OCI-M2 (cell line): ENCODE data around the gene CABLES1.
"Not testable (repeated sequence)": the region's sequence is repeated elsewhere in the genome, so short reads cannot be mapped to it uniquely, and the experiment has no call there.

Experiments used
- DNase-seq: peaks from one replicate; lab custom pipeline; 2025; ENCODE audit not compliant: unreplicated experiment; lab: John Stamatoyannopoulos, UW

The CABLES1 gene

DNA sequence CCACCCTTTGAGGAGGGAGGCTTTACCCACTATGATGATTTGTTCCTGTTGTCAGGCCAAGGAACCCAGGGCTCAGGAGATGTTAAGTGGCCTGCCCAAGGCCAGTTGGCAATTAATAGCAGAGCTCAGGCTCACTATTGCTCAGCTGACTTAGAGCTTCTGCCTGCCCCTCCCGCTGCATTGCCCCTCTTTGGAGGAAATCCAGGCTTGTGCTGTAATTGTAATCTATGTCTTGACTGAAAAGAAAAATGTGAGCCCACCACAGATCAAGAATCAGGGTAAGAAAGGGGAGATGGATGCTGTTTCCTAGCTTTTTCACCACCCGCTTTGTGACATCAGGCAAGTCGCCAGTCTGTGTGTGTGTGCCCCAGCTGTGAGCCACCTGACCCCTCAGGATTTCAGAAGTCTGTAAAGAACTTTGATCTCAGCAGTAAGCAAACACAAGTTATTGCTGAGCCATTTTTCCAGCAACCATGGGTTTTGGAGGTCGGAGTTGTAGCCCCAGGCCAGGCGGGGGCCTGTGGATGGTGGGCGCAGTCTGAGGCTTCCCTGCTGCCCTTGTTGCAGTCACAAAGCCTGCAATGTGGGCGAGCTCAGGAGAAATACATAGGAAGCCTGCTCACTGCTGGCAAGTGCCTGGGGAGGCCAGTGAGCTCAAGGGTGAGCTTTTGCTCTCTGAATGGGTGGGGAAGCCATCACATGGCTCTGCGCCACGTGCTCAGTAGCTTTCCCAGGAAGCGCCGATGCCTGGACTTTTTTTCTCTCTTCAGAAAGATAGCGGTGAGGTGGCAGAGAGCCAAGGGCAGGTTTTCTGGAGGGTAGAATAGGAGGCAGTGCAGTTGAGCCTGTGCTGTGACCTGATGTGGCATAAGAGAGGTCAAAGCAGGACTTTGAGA is 6.1 kb downstream of the CABLES1 start:
- no peak for DNase-seq

DNA sequence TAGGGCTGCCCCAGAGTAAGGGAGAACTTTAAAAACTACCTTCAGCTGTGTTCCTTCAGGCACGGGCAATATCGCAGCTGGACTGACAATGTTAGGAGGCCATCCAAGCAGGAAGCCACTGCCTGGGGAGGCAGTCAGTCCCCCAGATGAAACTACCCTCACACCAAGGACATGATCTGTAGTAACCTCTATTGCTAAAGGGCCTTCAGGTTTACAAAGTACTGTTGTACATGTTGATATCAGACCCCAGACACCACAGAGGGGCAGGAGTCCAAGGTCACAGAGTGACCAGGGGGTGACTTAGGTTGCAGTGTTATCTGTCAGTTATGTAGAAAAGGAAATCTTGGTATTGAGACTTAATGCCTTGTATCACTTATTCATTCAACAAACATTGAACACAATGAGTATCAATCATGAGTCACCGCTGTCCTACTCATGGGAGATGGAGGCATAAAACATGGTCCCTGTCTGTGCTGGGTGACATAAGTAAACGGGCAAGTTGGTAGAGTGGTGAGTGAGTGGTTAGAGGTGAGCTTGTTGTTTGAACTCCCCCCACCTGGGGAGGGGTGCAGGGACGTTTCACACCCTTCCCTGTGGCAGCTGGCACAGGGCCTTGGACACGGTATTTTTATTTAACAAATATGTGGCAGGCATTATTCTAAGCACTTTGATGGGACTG is 7.1 kb downstream of the CABLES1 start:
- DNase-seq, result no peak

DNA sequence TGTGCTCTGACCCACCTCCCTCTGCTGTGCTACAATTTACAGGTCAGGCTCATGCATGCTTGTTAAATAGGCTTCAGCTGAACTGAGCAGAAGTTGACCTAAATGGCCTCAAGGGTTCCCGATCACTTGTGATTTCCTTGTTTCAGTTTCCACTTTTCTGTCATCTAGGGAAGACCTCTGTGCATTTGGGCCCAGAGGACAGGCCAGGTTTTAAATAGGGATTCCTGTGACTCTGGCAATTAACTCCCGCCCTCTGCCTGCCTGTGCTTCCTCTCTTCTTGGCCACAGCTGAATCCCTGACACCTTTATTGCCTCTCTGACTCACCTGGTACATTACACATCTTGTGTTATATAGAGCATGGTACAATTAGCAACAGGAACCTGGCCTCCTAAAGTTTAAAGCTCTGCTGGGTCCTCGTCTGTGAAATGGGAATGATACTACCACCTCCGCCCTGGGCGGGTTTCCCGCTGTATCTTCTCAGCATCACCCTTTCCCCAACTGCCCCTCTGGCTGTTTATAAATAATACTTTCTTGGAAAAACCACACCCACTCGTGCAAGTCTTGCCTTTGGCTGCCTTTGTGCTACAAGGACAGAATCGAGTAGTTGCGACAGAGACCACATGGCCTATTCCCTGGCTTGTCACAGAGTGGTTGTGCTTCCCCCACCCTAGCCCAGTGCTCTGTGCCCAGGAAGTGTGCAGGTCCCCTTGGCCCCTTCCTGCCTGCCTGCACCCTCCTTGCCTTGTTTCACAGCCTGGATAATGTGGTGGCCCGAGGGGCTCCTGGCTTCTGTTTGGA is 7.9 kb downstream of the CABLES1 start:
- DNase-seq, result no peak

DNA sequence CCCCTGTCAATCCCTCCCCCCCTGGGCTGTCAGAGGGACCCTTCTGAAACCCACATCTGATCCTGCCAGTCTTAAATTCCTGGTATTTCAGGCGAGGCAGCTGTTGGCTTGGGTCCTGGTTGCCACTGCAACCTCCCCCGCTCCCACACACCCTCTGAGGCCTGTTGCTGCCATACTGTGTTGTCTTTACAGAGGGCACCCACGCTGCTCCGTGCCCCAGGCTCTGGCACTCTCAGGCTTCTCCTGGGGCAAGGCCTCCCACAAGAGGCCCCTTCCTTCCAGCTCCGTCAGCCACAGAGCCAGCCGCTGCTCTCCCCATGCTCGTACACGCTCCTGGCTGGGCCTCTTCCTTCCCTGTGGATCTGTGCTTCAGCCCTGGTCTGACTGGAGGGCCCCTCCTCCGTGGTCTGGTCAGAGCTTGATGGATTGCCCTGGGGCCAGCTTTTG is 8.6 kb downstream of the CABLES1 start:
- DNase-seq, result no peak

DNA sequence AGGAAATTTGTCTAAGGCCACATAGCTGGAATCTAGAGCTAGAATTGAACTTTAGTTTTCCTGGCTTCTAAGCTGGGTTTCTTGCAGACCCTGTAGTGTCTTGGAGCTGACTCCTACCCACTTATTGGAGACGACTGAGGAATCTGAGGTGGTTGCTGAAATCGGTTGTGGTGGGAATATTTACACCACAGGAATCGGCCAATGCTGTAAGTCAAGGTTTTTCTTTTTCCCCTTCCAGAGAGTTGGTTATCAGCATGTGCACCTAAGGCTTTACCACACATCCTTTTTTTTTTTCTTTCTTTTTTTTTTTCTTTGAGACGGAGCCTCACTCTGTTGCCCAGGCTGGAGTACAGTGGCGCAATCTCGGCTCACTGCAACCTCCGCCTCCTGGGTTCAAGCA is 9.4 kb downstream of the CABLES1 start:
- no peak for DNase-seq

DNA sequence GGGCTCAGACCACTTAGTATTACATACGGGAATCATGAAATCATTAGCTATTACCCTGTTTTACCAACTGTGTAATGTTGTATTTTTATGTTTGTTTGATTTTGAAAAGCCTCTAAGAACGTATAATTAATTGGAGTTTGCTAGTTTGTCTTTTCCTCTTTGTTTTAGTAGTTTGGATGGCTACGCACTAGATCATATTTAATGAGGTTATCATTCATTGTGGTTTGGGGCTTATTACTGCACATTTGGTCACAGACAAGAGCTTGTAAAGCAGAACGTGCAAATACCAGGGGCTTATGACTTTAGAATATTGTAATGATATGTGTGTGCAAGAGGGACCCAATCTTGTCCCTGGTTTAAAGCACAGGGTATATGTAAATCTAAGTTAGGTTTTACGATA is 10.3 kb downstream of the CABLES1 start:
- DNase-seq, result no peak

DNA sequence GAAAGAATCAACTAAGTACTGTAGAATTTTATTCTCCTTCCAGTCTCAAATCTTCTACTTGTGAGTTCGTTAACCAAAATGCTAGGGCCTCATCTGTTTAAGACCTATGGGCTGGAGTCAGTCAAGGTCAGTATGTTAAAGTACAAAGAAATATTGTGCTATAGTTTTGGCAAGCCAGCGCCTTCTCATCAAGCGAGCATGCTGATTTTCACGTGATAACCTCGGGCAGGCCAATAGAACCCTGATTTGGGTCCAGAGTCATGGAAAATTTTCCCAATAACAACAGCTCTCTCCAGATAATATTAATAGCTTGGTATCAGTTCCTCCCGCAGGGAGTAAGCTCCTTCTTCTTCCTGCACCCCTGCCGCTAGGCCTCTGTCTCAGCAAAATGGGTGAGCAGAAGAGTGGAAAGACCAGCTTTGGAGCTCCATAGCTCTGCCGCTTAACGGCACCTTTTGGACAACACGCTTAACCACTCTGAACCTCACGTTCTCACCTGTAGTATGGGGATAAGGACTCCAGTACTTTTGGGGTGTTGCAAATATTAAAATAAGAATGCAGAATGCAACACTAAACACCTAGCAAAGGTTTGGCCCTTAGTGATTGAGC is 11.7 kb downstream of the CABLES1 start:
- DNase-seq, result no peak

DNA sequence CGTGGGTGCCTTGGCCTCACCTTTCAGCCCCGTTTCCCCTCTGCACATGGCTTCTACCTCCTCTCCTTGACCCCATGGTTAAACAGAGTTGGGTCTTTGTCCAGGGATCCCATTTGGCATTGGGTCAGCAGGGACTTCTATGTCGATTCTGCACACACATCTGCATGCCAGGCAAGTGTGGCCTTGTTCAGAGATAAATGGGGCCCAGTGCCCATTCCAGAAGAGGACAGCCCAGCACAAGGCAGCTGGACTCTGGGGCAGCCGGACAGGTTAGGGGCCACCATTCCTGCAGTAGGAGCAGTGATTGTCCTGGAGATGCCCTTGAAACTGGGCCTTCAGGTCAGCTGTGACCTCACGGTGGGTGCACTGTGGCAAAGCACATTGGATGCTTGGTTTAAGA is 13.1 kb downstream of the CABLES1 start:
- DNase-seq, result no peak

DNA sequence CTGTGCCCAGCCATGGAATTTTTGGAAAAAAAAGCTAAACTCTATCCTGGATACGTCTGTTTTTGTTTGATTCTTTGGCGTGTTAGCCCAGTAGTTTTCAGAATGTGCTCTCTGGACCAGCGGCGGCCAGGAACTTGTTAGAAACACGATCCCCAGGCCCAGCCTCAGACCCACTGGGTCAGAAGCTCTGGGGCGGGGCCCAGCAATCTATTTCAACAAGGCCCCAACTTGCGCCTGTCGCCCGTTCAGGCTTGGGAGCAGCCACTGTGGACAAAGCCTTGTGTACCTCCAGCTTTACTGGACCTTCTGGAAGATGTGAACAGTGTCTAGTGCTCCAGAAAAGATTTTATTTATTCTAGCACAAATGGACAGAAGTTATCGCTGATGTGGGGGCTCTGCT is 14.3 kb downstream of the CABLES1 start:
- DNase-seq, result no peak

DNA sequence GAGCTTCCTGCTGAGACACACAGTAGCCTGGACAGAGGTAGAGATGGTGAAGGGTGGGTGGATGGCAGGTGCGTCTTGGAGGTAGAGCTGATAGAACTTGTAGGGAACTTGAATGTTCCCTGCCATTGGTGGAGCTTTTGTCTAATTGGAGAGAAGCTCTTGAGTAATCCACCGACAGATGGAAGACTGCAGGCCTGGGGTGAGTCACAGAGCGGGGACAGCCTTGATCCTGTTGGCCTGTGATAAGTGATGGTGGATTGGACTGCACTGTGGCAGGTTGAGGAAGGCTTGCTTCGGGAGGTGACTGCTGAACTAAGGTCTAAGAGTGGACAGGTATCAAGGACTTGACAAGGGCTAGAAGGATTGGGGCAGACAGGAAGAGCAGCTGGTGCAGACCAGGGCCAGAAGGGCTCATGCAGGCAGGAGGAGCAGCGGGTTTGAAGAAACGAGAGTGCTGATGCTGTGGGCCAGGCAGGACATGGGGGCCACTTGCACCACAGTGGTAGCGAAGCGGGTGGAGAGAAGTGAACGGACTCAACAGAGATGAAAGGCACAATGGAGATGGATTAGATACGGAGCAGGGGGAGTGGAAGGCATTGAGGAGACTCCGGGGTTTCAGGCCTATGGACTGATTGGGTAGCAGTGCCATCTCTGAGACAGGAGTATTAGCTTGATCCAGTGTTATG is 16.3 kb downstream of the CABLES1 start:
- no peak for DNase-seq

DNA sequence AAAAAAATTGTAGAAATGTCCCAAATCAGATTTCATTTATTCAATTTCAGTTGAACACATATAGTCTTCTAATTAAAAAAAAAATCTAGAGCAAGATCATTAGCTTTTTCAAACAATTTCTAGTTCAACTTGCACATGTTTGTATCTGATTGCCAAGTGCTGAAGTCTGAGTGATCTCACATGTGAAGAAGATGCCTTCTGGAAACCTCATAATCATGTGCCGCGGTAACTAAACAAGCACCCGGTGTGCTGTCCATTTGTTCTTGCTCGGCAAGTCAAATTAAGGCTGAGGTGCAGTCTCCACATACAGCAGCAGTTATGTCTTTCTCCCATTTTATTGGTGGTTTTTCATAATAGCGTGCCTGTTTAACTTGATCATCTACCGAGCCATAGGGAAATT is 18.7 kb downstream of the CABLES1 start:
- no peak for DNase-seq

DNA sequence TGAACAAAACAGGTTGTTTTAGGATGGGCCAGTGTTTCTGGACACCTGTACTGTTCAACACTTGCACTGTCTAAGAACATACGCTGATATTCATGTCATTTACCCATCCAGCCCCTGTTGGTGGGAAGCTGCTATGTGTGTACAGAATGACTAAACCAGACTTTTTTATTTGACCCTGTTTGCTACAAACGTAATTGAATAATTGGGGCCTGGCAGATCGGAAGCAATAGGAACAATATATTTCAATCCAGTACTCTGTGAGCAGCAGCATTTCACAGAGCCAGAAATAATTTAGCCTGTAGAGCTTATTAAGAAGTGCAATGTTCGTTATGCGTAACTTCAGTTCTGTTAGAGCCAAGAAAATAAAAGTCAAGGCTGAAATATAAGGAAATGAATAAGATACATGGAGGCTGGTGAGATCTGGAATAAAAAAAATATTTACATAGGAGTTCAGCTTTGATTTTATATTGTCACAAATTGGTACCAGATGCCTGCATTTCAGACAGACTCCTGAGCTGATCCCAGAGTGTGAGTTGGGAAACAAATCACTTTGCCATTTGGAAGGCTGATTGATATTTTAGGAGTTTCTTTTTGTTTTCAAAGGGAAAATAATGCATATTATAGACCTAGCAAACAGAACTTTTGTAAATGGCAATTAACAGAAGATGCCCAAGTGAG is 19.7 kb downstream of the CABLES1 start:
- DNase-seq, result no peak

DNA sequence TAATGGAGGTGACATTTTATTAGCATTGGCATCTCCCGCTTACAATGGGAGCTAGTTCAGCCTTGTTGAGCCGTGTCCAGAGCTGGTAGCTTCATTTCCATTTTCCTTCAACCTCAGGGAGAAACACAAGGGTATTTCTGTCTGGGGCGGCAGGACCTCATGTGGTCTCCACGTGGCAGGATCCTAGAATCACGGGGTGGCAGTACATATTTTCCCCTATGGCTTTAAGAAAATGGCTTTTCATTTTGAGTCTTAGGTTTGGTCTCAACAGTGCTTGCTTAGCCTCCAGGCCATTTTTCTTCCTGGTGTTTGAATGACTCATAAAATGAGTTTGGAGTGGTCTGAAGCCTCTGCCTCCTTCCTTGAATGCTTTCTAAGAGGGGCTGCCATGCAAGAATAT is 20.3 kb downstream of the CABLES1 start:
- no peak for DNase-seq

DNA sequence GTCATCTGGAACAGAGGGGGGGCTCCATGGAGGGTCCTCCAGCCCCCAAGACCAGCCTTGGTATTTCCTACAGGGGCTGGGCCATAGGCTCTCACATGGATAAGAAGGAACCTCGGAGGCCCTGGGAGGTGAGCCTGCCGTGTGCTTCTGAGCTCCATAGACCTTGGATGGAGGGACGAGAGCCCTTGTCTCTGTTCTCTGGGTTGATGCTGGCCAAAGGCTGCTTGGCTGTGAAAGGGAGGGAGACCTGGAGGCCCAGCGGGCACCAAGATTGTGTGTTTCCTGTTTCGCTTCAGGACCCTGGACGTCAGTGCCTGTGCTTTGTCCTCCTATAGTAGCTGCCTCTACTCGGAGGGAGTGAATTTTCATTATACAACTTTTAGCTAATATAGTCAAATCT is 20.8 kb downstream of the CABLES1 start:
- no peak for DNase-seq

DNA sequence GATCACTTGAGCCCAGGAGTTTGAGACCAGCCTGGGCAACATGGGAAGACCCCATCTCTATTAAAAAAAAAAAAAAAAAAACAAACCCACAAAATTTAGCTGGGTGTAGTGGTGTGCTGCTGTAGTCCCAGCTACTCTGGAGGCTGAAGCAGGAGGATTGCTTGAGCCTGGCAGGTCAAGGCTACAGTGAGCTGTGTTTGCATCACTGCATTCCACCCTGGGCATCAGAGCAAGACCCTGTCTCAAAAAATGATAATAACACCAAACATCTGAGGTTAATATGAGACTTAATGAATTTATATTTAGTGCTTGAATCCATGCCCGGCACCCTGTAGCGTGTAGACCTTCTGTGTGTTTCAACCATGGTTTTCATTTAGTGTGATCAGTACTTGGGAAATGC is 22.8 kb downstream of the CABLES1 start:
- DNase-seq, result no peak

DNA sequence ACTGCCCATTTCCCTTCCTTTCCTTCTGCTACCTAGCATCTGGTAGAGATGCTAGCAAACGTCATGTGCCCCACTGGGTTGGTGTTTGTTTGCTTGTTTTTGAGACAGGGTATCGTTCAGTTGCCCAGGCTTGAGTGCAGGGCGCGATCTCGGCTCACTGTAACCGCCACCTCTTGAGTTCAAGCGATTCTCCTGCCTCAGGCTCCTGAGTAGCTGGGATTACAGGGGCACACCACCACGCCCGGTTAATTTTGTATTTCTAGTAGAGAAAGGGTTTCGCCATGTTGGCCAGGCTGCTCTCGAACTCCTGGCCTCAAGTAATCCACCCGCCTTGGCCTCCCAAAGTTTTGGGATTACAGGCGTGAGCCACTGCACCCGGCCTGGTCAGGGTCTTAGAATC is 23.6 kb downstream of the CABLES1 start:
- not testable (repeated sequence) for DNase-seq

DNA sequence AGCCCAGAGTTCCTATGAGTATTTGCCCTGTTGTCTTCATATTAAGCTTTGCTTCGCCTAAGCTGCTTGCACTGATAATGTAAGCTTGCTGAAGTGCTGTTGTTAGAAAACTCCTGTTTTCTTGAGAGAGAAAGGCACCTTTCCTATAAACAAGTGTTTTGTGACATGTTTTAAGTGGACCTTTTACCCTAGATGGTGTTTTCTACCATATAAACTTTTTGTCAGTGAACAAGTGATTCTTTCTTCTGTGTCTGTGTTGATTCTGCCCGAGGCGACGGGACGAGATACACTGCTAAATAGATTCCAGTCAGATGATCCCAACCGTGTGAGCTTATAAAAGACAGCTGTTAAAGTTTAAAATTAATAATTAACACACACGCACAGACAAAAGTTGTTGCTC is 24.1 kb downstream of the CABLES1 start:
- DNase-seq, result no peak

DNA sequence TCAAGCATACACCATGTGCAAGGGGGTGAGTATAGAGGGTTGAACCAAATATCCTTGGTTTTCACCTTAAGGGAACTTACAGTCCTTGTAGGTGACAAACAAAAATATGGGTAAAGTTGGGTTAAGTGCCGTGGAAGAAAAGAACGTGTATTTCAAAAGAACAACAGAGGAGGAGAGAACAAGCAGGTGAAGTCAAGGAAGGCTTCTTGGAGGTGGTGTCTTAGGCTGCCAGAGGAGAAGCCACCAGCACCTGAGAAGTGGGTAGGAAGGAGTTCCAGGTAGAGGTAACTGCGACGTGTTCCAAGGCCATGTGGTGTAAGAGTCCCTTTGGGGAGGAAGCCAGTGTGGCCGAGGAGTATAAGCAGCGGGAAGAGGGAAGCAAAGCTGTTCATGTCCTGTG is 27.2 kb downstream of the CABLES1 start:
- no peak for DNase-seq

DNA sequence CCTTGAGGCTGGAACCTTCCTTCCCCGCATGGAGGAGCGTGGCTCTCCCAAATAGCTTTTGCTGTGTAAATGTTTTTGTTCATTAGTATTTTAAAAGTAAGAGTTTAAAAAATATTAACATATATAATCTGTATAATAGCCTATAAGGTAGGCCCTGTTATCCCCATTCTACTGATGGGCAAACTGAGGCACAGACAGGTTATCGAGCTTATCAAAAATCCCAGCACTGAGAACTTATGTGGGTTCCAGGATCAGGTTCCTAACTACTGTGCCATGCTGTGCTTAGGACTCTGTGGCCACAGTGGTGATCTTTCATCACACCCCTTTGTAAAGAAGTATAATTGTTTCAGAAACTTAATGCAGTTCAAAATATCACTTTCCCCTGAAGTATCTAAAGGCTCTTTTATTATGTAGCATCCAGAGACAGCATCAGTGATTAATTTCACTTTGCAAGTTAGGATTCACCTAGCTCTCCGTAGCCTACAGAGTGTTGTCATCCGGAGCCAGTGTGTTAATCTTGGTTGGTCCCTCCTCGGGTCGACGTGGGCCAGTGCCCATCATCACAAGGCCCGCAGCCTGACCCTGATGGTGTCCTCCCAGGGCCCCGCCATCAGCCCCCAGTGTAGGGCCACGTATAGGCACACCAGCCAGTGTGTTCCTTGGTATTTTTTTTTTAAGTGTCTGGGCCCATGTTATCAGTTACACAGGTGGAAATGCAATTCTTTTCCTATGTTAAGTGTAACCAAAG is 28.7 kb downstream of the CABLES1 start:
- DNase-seq, result no peak
